Right hindlimb (tissue), 1 donor: ENCODE results near the gene ZDHHC21.

ENCODE experiments used
- DNase-seq: peaks from one replicate; pipeline ENCODE4 v3.0.0-alpha.2; 2018

The ZDHHC21 gene

GRCh38 chr9:14597171-14597799 lies 95.9 kb downstream of the ZDHHC21 start:
- no peak for DNase-seq

DNA sequence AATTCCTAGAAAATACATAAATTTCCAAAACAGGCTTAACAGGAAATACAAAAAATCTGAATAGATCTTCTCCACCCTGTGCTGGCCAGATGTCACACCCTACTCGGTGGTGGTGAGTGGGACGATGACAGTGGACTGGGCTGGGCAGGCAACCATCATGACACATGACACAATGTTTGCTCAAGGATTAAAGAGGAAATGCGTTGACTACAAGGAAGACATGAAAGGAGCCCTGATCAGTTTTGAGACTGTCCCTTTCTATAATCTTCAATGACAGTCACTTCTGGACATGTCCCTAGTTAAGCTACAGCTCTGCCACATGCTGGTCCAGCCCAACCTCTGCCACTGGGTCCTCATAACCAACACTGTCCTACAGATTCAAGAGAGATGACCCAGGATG lies 99.8 kb downstream of the ZDHHC21 start:
- DNase-seq: no peak

- DNase-seq: no peak
Observed at GRCh38 chr9:14591411-14591810, 101.8 kb downstream of the ZDHHC21 start.

DNA sequence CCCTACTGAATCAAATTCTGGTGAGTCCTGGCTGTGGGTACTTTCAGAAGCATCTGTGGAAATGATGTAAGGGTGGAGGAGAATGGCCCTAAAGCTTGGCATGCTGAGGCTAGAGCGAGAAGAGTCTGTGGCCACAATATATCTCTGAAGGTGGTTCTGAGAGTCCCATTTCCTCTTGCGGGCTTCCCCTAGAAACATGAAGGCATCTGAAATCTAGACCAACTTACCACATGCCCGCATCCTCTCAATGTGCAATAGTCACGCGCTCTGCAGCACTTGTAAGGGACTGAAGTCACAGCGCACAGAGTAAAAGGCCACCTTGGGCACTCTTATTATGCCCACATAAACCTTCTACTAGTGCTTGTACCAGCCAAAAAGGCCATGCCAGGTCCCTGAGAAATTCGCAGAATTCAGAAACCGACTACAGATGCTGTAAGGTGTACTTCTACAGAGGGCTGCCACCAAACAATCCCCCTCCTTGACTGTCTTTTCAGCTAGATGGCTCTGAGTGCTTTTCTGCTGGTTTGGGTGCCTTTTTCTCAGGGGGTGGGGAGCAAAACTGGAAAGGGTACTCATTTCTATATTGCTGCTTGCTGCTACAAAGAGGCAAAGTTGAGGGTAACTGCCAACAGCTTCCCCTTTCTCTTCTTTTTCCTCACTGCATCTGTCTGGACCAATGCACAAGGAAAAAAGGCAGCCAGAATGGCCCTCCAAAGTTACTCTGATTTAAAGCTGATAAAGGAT lies 107.3 kb downstream of the ZDHHC21 start:
- no peak for DNase-seq

DNA sequence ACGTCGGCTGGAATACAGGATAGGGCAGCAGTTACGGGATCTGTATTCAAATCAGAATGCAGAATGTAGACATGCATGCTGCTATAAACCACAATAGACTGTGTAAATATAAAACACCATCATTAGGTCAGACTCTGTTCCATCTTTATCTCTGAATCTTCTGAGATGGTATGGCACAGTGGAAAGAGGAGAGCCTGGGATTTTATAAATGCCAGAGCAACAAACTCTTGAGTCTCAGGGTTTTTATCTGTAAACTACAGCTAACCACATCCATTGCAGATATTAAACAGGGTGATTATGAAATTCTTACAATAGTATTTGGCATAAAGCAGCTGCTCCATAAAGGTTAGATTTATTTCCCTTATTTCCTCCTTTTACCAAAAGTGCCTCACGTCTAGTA lies 108.7 kb downstream of the ZDHHC21 start:
- DNase-seq: no peak

DNA sequence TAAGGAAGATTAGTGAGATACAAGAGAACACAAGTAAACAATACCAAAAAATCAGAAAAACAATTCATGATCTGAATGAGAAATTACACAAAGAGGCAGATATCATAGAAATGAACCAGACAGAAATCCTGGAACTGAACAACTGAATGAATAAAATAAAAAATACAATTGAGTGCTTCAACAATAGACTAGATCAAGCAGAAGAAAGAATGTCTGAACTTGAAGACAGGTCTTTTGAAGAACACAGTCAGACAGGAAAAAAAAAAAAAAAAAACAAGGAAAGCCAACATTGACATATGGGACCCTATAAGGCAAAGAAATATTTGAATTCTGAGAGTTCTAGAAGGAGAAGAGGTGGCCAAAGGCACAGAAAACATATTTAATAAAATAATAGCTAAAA lies 115.2 kb downstream of the ZDHHC21 start:
- DNase-seq: no peak

DNA sequence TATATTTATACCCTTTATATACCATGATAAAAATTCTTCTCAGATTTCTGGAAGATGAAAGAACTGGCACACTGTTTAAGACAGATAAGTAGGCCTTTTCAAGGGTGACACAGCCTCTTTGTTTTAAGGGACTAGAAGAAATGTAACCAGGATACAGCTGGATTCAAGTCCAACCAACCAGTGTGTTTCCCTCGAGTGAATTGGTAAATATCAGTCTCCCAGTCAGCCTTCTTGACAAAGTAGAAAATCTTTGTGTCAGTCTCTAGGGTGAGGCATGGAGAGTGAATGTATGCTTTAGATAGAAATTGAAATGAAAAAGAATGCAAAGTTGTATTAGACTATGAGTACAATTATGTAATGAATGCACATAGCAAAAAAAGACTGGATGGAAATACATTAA lies 119.1 kb downstream of the ZDHHC21 start:
- DNase-seq: no peak

- DNase-seq: no peak
Observed at GRCh38 chr9:14573319-14573718, 119.9 kb downstream of the ZDHHC21 start.

- peak; percentile 60 for DNase-seq
Observed at GRCh38 chr9:14565352-14566016, 127.7 kb downstream of the ZDHHC21 start.

GRCh38 chr9:14563902-14564624 lies 129.2 kb downstream of the ZDHHC21 start:
- DNase-seq: no peak

DNA sequence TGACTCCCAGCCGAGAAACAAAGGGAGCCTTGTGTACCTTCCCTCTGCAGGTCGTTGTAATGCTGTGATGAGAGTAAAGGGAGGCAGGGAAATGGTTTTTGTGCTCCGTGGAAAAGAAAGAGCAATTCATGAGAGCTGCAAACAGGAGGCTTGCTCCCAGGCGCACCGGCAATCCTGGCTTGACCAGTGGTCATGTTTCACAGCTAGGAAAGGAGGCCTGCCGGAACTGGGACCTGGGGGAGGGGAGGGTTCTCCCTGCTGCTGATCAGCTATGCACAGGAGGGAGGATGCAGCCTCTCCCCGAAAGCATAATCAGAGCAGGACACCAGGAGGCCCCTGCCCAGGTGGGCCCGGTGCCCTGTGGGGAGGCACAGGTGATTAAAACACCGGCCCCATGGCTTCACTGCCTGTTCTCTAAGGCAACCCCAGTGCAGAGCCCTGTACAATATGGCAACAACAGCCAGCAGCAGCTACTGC lies 131.3 kb downstream of the ZDHHC21 start:
- peak; percentile 27 for DNase-seq
